ENCODE results near the gene HSD17B2.

DNA sequence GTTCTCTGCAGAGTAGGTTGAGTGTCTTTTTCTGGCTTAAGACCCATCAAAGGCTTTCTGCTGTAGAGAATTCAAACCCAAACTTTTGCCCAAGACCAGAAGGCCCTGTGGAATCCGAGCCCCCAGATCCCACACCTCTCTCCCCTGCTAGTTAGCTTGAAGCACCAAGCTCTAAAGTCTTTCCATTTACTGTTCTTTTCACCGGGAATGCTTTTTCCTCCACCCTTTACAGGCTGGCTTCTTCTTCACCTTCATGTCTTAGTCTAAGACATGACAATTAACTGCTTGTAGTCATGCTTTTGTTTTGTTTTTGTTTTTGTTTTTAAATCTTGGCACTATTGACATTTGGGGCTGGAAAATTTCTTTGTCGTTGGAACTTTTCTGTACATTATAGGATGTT is 15.5 kb downstream of the HSD17B2 start:
- TF ChIP-seq, protein P1, sequence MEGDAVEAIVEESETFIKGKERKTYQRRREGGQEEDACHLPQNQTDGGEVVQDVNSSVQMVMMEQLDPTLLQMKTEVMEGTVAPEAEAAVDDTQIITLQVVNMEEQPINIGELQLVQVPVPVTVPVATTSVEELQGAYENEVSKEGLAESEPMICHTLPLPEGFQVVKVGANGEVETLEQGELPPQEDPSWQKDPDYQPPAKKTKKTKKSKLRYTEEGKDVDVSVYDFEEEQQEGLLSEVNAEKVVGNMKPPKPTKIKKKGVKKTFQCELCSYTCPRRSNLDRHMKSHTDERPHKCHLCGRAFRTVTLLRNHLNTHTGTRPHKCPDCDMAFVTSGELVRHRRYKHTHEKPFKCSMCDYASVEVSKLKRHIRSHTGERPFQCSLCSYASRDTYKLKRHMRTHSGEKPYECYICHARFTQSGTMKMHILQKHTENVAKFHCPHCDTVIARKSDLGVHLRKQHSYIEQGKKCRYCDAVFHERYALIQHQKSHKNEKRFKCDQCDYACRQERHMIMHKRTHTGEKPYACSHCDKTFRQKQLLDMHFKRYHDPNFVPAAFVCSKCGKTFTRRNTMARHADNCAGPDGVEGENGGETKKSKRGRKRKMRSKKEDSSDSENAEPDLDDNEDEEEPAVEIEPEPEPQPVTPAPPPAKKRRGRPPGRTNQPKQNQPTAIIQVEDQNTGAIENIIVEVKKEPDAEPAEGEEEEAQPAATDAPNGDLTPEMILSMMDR (conservative IDR thresholded peaks at IDR 0.05; ENCODE audit: low read depth, low read length) = no peak
- TF ChIP-seq EZH2 (IDR thresholded peaks at IDR 0.05; ENCODE audit: low read length, unreplicated experiment) (no peak), EZH2phosphoT487 (IDR thresholded peaks at IDR 0.05; ENCODE audit: borderline replicate concordance, low read length) (no peak)
